Stomach (tissue), 4 donors: ENCODE data around the gene SCAP.

Source experiments
- CTCF ChIP-seq, 7 experiments: fragments of 450-650 bp in 4 of 7; fragments of 200-600 bp in 3 of 7; sonication (generic) in 3 of 7; IDR thresholded peaks; one replicate each; pipeline ENCODE4 v1.5.1; 2016 to 2019; ENCODE audit warnings: antibody characterized with exemption in 7 of 7, control low read depth in 2 of 7, mild to moderate bottlenecking in 1 of 7
- EP300 ChIP-seq: sonication (generic); formaldehyde crosslinking; IDR thresholded peaks from one replicate; pipeline ENCODE4 v1.6.1; 2017; ENCODE audit warnings: antibody characterized with exemption
- POLR2A ChIP-seq, 4 donors: fragments of 450-650 bp; IDR thresholded peaks; one replicate each; pipeline ENCODE4 v1.6.1; 2016; ENCODE audit warnings: antibody characterized with exemption in 4 of 4, control low read depth in 2 of 4, mild to moderate bottlenecking in 1 of 4, moderate library complexity in 1 of 4
- POLR2AphosphoS5 ChIP-seq, 3 donors: sonication (generic); formaldehyde crosslinking; IDR thresholded peaks; one replicate each; pipeline ENCODE4 v1.6.1; 2016; ENCODE audit warnings: antibody characterized with exemption in 3 of 3

GRCh38 chr3:47503033-47503432 is 27.3 kb upstream of the SCAP start:
- TF ChIP-seq CTCF (IDR thresholded peaks at IDR 0.05) (no peak), POLR2A (IDR thresholded peaks at IDR 0.05) (no peak), POLR2AphosphoS5 (IDR thresholded peaks at IDR 0.05) (no peak), EP300 (no peak)
